Duodenal mucosa (tissue), 2 donors: ENCODE measurements around the gene EAF1.
"Not testable (repeated sequence)": the region's sequence is repeated elsewhere in the genome, so short reads cannot be mapped to it uniquely, and the experiment has no call there.

Experiments used
- H3K27ac ChIP-seq: one replicate; pipeline ENCODE4 v1.7.0; 2013; ENCODE audit warnings: low read depth, low read length
- H3K27me3 ChIP-seq, 2 donors: one replicate each; pipeline ENCODE4 v1.7.0; 2013; ENCODE audit warnings: low read length in 2 of 2, control low read depth in 1 of 2; ENCODE audit not compliant: insufficient read depth in 2 of 2, control insufficient read depth in 1 of 2
- H3K36me3 ChIP-seq, 2 donors: one replicate each; pipeline ENCODE4 v1.7.0; 2013; ENCODE audit warnings: low read length in 2 of 2, control low read depth in 1 of 2; ENCODE audit not compliant: insufficient read depth in 2 of 2, control insufficient read depth in 1 of 2
- H3K4me1 ChIP-seq, 2 donors: one replicate each; pipeline ENCODE4 v1.7.0; 2013; ENCODE audit warnings: low read length in 2 of 2, control low read depth in 1 of 2; ENCODE audit not compliant: insufficient read depth in 2 of 2, control insufficient read depth in 1 of 2
- H3K4me3 ChIP-seq, 2 donors: one replicate each; pipeline ENCODE4 v1.7.0; 2013; ENCODE audit warnings: low read length in 2 of 2, low read depth in 1 of 2
- H3K9ac ChIP-seq, 2 donors: one replicate each; pipeline ENCODE4 v1.7.0; 2013; ENCODE audit warnings: low read length in 2 of 2, low read depth in 1 of 2
- H3K9me3 ChIP-seq, 2 donors: one replicate each; pipeline ENCODE4 v1.7.0; 2013; ENCODE audit warnings: low read length in 2 of 2, control low read depth in 1 of 2; ENCODE audit not compliant: control insufficient read depth in 1 of 2

The EAF1 gene

DNA sequence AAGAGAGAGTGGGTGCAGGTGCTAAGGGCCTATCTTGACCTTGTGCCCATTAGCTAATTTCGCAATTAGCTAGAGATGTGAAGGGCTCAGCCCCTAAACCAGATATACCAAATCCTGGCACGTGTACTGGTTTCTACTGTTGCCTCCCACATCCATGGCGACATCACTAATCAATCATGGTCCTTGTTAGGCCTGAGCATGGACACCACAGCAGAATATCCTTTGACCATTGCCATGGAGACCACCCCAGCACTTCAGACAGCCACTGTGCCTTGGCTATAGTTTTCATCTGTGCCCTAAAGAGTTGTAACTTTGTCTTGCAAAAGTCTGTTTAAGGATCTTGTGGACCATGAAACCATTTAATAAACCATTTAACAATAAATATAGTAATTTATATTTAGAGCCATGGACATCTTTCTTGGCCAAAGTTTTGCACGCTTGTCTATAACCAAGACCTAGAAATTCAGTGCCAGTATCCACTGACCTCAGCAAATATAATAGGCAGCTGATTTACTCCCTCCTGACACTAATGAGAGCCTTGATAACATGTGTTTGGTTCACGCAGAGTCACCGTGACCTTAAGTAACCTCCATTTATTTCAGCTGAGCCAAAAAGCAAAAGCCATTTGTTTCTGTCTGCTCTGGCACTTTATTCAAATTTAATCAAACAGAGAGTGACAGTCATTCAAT, 50.7 kb downstream of the EAF1 start:
- Histone ChIP-seq H3K9ac (no peak overlapping the region), H3K4me3 (no peak overlapping the region), H3K27ac (no peak overlapping the region), H3K27me3 (no peaks in the 10 kb centered on the region), H3K9me3 (no peaks in the 10 kb centered on the region), H3K36me3 (no peaks in the 10 kb centered on the region), H3K4me1 (no peaks in the 10 kb centered on the region)

DNA sequence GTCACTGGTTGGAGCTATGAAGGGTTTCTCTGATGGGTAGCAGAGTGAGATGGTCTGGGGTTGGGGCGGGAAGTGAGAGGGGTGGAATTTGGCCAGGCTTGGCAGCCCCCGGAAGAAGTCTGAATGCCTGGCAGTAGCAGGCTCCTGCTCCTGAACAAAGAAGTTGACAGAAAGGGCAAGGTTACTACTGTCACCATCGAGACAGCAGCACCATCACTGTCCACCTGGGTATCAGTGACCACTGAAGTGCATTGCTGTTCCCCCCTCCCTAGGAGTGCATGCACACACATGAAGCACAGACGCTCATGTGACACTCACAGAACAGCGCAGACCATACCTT, 51.2 kb downstream of the EAF1 start:
- H3K9me3 ChIP-seq = no peaks in the 10 kb centered on the region
- H3K4me3 ChIP-seq = no peak overlapping the region
- H3K27ac ChIP-seq = no peak overlapping the region
- no peaks in the 10 kb centered on the region for H3K4me1 ChIP-seq
- no peaks in the 10 kb centered on the region for H3K36me3 ChIP-seq
- no peak overlapping the region for H3K9ac ChIP-seq
- H3K27me3 ChIP-seq = no peaks in the 10 kb centered on the region

DNA sequence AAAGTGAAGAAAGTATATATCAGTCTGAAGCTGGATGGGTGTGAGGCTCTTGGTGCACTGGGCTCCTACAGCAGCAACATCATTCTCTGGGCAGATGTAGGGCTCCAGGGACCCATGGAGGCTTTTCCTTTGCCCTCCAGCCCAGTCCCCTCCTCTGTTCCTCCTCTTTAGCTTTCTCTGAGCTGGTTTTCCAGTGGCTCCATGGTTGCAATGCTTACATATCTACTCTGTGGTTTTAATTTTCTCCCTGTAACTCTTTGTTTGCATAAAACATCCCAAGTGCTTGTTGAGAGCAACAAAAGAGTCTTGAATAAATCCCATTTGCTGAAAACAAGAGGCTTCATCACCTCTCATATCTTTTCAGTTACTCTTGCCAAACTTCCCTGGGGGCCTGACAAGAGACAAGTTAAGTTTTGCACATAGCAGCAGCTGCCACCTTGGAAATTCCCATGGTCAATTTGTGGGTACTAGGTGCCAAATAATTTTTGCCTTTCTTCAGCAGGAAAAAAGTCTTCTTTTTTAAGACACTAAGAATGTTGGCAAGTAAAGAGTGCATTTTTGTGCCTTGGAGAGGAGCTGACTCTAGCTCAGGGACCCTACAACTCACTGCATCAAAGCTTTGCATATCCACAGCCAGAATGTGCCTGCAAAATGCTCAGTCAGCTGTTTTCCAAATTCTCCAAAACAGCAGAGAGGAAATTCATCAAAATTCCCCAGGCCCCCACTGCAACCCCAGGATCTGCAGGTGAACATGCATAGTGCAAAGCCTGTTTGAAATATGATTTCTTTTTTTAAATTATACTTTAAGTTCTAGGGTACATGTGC, 52.2 kb downstream of the EAF1 start:
- Histone ChIP-seq H3K9ac (no peak overlapping the region), H3K27ac (no peak overlapping the region), H3K4me1 (no peaks in the 10 kb centered on the region), H3K4me3 (no peak overlapping the region), H3K36me3 (no peaks in the 10 kb centered on the region), H3K9me3 (no peaks in the 10 kb centered on the region), H3K27me3 (no peaks in the 10 kb centered on the region)

DNA sequence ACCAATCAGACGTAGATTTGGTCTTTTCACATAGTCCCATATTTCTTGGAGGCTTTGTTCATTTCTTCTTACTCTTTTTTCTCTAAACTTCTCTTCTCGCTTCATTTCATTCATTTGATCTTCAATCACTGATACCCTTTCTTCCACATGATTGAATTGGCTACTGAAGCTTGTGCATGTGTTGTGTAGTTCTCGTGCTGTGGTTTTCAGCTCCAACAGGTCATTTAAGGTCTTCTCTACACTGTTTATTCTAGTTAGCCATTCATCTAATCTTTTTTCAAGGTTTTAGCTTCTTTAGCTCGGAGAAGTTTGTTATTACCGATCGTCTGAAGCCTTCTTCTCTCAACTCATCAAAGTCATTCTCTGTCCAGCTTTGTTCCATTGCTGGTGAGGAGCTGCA, 57.2 kb downstream of the EAF1 start:
- H3K4me1 ChIP-seq, H3K36me3 ChIP-seq, H3K27me3 ChIP-seq, H3K9me3 ChIP-seq, H3K9ac ChIP-seq, H3K27ac ChIP-seq, H3K4me3 ChIP-seq: not testable (repeated sequence)

DNA sequence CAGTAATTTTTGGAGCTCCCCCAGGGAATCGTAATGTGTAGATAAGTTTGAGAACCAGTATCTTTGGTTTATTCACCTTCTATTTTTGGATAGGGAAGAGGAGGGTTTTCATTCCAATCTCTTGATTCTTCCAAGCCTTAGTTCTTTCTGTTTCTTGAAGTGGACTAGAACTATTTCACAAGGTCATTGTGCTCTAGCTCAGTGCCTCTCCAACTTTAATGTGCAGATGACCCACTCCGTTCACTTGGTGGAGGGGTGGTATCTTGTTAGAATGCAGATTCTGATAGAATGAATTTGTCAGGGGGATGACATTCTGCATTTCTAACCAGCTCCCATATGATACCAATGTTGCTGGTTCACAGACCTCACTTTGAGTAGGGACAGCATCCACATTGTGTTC, 58.6 kb downstream of the EAF1 start:
- Histone ChIP-seq H3K4me1 (no peaks in the 10 kb centered on the region), H3K27me3 (no peaks in the 10 kb centered on the region), H3K27ac (no peak overlapping the region), H3K4me3 (no peak overlapping the region), H3K9me3 (no peaks in the 10 kb centered on the region), H3K9ac (no peak overlapping the region), H3K36me3 (no peaks in the 10 kb centered on the region)

DNA sequence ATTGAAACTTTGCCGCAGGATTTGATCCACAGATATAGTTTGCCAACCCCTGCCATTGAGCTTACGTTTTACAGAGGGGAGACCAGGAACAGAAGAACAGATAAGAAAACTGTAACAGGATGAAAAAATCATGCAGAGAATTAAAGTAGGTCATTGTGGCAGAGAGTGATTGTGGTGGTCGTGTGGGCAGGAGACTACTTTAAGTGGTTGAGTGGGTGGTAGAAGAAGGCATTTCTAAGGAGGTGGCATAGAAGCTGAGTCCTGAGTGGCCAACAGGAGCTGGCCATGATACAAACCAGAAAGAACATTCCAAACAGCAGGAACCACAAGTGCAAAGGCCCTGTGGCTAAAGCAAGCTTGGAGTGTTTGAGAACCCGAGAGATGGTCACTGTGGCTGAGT, 59.6 kb downstream of the EAF1 start:
- Histone ChIP-seq H3K36me3 (no peaks in the 10 kb centered on the region), H3K9ac (no peak overlapping the region), H3K4me1 (no peaks in the 10 kb centered on the region), H3K27ac (no peak overlapping the region), H3K9me3 (no peaks in the 10 kb centered on the region), H3K4me3 (no peak overlapping the region), H3K27me3 (no peaks in the 10 kb centered on the region)

DNA sequence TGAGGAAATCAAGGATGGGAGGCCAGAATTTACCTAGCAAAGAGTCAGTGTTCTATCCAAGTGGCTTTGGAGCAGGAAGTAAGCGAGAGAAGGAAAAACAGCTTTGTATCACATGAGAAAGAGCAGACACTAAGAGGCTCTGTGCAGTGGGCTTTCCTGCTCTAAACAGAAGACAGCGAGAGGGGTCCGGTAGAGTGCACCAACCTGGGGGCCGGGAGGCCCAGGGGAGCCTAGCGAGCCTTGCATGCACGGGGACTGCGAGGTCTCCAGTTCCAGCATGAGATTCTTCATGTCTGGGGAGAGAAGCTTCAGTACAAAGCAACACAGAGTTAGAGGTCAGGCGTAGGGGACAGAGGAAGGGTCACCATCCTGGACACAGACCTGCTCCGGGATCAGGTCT, 60.6 kb downstream of the EAF1 start:
- no peak overlapping the region for H3K9ac ChIP-seq
- no peaks in the 10 kb centered on the region for H3K27me3 ChIP-seq
- H3K4me1 ChIP-seq = no peaks in the 10 kb centered on the region
- no peak overlapping the region for H3K4me3 ChIP-seq
- H3K27ac ChIP-seq = no peak overlapping the region
- H3K36me3 ChIP-seq = no peaks in the 10 kb centered on the region
- H3K9me3 ChIP-seq = no peaks in the 10 kb centered on the region

DNA sequence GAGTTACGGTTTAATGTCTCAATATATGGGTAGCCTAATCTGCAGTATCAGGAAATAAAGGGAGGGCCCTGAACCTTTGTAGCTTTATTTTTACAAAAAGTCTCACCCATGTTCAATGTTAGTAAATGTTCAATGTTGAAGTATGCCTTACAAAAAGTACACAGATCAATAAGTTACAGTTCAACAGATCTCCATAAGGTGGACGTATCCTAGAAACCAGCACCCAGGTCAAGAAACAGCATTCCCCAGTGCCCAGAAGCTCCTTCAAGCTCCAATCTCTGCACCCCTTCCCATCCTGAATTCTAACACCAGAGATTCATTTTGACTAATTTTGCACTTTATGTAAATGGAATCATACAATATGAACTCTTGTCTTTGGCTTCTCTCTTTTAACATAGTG, 62.8 kb downstream of the EAF1 start:
- Histone ChIP-seq H3K36me3 (no peaks in the 10 kb centered on the region), H3K9me3 (no peaks in the 10 kb centered on the region), H3K27ac (no peak overlapping the region), H3K4me1 (no peaks in the 10 kb centered on the region), H3K27me3 (no peaks in the 10 kb centered on the region), H3K9ac (no peak overlapping the region), H3K4me3 (no peak overlapping the region)

DNA sequence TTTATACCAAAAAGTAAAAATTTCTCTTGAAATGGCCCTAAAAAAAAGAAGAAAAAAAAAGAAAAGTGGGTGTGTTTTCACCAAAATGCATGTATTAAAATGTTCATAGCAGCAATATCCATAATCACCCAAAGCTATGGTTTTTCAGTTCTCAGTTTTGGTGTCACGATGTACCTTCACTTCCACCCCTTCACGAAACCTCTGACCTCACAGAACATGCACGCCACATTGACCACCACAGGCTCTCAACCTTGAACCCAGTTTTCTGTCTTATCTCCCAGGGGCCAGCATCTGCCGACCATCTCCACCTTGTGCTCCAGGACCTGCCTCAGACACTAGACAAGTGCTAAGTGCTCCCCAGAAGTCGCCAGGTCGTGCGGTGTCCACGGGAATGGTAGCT, 63.7 kb downstream of the EAF1 start:
- Histone ChIP-seq H3K4me1 (no peaks in the 10 kb centered on the region), H3K27ac (no peak overlapping the region), H3K9ac (no peak overlapping the region), H3K9me3 (no peaks in the 10 kb centered on the region), H3K36me3 (no peaks in the 10 kb centered on the region), H3K4me3 (no peak overlapping the region), H3K27me3 (no peaks in the 10 kb centered on the region)
